Ishikawa (cell line): Measurements from ENCODE around the gene ABCB11.

Experiments
- CEBPB ChIP-seq: IDR thresholded peaks from 2 replicates; pipeline ENCODE4 v1.6.1; 2012
- CREB1 ChIP-seq: IDR thresholded peaks from 2 replicates; pipeline ENCODE4 v1.6.1; 2012; ENCODE audit warnings: low read depth
- EGR1 ChIP-seq: IDR thresholded peaks from 2 replicates; pipeline ENCODE4 v1.6.1; 2012
- EP300 ChIP-seq: IDR thresholded peaks from 2 replicates; pipeline ENCODE4 v1.6.1; 2012; ENCODE audit warnings: borderline replicate concordance
- MAX ChIP-seq: IDR thresholded peaks from 2 replicates; pipeline ENCODE4 v1.6.1; 2012
- NFIC ChIP-seq: IDR thresholded peaks from 2 replicates; pipeline ENCODE4 v1.6.1; 2012
- REST ChIP-seq: IDR thresholded peaks from 2 replicates; pipeline ENCODE4 v1.6.1; 2012; ENCODE audit warnings: low read depth, mild to moderate bottlenecking
- TAF1 ChIP-seq: IDR thresholded peaks from 2 replicates; pipeline ENCODE4 v1.6.1; 2012; ENCODE audit warnings: low read depth, mild to moderate bottlenecking
- TCF12 ChIP-seq: IDR thresholded peaks from 2 replicates; pipeline ENCODE4 v1.6.1; 2012; ENCODE audit warnings: low read depth
- USF1 ChIP-seq: IDR thresholded peaks from 2 replicates; pipeline ENCODE4 v1.6.1; 2012
- YY1 ChIP-seq: IDR thresholded peaks from 2 replicates; pipeline ENCODE4 v1.6.1; 2012; ENCODE audit warnings: low read depth
- ZBTB7A ChIP-seq: IDR thresholded peaks from 2 replicates; pipeline ENCODE4 v1.6.1; 2012; ENCODE audit warnings: low read depth

- no peak for TF ChIP-seq EP300
- TF ChIP-seq YY1: no peak
- no peak for TF ChIP-seq TAF1
- TF ChIP-seq MAX: no peak
- no peak for TF ChIP-seq REST
- no peak for TF ChIP-seq ZBTB7A
- TF ChIP-seq CEBPB: no peak
- no peak for TF ChIP-seq CREB1
- TF ChIP-seq NFIC: no peak
- no peak for TF ChIP-seq EGR1
- TF ChIP-seq USF1: no peak
- TF ChIP-seq TCF12: no peak
These were observed 17.5 kb downstream of the ABCB11 start for GRCh38 chr2:169013628-169014026.
